ENCODE data around the gene SYCP3.

- no peak for TF ChIP-seq EZH2 (IDR thresholded peaks at IDR 0.05; ENCODE audit: borderline replicate concordance, low read length)
- TF ChIP-seq CTCF (conservative IDR thresholded peaks at IDR 0.05 in 1 of 2, IDR thresholded peaks at IDR 0.05 in 1 of 2; ENCODE audit: extremely low read depth in 1 of 2, insufficient read depth in 1 of 2, low read depth in 1 of 2, low read length in 2 of 2): no peak
Observed at GRCh38 chr12:101738920-101739665, at the start of gene SYCP3.
